Fibroblast of skin of back (primary cell): Measurements from ENCODE around the gene SKP1. TPM values are rescaled to one million over a fixed set of nuclear protein-coding genes. Genes with fewer than 3 reads are reported as not detected.
"Not testable (repeated sequence)": the region's sequence is repeated elsewhere in the genome, so short reads cannot be mapped to it uniquely, and the experiment has no call there.

Experiments
- DNase-seq: peaks from one replicate; pipeline ENCODE4 v3.0.0-alpha.2; 2013
- polyA plus RNA-seq, 2 experiments: library from polyadenylated mRNA; unstranded; fragments of 120-200 nt; gene quantifications; one replicate each; pipeline ENCODE4 v1.2.1, GENCODE V29; 2013; ENCODE audit not compliant: insufficient read length in 2 of 2

Gene SKP1
- 478 TPM for polyA plus RNA-seq (2013, experiment 1 of 2; ENCODE audit: insufficient read length)
- 450 TPM for polyA plus RNA-seq (2013, experiment 2 of 2; ENCODE audit: insufficient read length)

DNA sequence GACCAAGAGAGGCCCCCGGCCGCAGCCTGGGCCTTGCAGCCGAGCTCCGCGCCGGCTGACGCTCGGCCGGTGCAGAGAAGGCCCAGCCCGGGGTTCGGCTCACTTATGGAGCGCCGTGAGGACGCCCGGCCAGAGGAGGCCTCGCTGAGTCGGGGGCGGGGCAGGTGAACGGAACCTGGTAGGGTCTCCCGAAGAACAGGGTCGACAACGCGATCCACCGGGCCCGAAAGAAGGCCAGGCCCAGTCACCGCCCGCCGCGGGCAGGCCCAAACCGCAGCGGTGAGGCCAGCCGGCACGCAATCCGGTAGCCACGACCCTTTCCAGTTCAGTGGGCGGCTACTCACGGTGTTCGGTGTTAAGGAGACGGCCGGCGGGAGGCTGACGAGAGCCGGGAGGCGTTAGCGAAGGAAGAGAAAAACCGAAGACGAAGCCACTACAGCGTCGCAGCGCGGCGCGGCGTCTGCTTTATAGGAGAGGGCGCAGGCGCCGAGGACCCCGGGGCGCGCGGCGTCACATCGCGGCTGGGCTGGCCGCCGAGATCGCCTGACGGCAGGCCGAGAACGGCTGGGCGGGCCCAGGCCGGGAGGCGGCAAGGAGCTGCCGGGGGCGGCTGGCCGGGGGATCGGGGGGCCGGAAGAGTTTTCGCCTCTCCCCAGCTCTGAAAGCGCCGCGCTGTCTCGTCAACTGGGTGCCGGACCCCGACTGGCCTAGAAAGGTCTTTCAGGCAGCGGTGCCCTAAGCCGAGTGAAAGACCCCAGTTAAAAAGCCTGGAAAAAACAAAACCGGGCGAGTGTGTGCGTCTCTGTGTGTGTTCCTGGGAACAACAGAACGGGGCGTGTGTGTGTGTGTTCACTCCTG lies at the start of gene SKP1:
TSS of gene SKP1 (minus strand) at position 440 of the 858 bp plus-strand sequence. CDS start 2,928 bp downstream, outside the sequence.
- DNase-seq, result peak; percentile 79

DNA sequence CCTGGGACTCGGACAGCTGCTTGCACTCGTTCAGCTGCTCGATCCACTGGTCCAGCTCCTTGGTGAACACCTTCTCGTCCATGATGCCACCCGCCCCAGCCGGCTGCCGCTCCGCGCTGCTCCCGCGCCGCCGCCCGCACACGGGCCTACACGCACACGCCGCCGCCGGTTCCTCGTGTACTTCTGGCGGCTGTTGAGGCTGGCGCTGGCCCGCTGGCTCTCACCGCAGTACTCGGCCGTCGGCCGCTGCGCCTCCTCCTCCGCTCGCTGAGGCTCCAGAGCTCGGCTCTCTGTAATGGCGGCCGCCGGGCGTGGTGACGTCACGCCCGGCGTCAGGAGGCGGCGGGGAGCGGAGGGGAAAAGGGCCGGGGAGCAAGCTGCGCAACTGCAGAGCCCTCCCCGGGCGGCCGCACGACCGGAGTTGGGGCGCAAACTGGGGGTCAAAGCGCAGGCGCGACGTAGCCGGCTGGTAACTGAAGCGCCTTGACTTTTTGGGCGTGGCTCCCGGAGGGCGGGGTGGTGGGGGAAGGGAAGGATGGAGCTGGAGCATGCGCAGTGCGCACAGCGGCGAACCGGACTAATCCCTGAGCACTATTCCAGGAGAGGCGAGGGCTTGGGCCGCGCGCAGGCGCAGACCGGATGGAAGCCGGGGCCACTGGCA lies 49.2 kb upstream of the SKP1 start, which contains the start of gene PPP2CA:
TSS of gene PPP2CA (minus strand) at position 294 of the 661 bp plus-strand sequence. CDS start at position 82, 212 bp downstream.
- DNase-seq, result peak; percentile 97

DNA sequence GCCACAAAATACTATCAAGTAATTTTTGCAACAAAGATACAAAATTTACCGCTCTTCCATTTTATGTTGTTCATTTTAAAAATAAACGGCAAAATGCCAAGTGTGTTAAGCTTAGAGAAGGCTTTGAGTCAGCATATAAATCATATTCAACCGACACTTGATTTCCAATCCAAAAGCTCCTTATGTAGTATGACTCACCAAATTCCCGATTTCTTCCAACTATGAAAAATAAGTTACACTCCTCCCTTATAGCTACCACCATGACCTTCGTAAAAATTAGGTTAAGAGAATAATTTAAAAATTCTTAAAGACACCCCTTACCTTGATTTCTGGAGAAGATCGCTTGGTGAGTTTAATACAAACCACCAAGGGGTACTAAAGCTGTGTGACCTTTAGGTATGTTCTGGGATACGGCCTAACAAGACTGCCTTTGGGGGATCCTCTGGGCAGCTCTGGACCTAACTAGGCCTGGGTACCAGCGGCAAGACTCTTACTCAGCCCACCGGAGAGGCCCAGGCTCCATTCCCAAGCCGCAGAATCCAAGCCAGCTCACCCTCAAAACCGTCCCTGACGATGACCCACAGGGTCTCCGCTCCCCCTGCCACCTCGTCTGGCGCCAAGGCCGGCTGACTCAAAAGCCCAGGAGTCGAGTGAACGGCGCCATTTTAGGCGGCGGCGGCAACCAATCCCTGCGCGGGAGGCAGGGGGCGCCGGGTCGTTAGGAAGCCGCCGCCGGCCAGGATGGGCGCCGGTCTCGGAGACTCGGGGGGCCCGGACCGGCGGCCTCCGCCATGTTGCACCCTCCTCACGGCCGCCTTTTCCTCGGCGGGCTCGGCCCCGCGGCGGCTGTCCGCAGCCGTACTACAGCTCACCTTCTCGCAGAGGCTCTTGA lies 48.4 kb upstream of the SKP1 start:
- DNase-seq, result peak; percentile 80

DNA sequence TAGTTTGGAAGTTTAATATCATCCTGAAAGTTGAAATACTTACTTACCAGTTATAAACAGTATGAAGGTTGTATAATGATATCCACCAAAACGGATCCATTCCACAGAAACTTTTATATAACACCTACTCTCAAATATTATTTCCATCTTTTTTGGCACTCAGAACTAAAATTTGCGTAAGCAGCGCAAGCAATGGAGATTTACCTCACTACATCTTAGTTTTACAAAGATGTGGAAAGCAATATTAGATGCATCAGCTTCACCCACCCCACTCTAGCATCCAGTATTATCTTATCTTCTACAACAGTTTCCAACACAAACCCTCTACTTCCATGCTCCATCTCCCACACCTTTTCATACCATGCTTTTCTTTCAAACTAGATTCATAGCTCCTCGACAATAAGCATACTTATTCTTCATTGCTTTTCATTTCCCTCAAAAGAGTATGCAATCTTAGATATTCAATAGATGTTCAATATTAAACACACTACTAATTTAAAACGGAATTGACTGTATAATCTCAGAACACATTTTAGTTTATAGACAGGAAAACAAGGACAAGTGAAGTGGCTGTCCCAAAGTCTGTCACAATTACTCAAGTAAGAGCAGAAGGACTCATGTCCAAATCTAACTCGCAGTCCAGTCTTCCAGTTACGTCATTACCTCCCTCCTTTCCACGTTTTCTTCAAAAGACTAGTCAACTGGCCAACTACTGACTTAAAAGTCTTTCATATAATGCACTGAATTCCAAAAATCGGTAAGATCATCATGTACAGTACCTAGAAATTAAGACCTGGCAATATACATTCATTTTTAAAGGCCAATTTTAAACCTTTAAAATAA lies 46.9 kb upstream of the SKP1 start:
- no peak for DNase-seq

DNA sequence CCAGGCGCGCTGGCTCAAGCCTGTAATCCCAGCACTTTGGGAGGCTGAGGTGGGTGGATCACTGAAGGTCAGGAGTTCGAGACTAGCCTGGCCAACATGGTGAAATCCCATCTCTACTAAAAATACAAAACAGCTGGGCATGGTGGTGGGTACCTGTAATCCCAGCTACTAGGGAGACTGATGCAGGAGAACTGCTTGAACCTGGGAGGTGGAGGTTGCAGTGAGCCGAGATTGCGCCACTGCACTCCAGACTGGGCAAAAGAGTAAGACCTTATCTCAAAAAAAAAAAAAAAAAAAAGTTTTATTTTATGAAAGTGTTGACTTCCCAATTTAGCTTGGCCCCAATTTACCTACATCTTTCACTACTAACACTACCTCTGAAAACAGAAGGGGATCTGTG lies 44.9 kb upstream of the SKP1 start:
- DNase-seq, result not testable (repeated sequence)

DNA sequence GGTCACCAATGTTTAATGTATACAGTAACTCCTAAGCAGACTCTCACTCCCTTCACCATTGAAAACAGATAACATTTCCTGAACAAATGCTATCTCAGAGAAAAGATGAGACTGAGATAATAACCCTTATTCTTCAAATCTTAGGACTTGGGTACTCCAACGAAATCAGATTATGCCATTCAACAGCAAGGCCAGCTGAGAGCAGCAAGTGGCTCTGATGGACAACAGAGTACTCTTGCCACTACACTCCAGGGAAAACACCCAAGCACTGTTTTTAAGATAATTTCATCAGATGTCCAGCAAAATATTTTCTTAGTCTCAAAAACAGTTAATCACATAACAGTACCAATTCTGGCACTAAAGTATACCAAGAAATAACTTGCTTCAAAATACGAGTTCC lies 39.0 kb upstream of the SKP1 start:
- no peak for DNase-seq

DNA sequence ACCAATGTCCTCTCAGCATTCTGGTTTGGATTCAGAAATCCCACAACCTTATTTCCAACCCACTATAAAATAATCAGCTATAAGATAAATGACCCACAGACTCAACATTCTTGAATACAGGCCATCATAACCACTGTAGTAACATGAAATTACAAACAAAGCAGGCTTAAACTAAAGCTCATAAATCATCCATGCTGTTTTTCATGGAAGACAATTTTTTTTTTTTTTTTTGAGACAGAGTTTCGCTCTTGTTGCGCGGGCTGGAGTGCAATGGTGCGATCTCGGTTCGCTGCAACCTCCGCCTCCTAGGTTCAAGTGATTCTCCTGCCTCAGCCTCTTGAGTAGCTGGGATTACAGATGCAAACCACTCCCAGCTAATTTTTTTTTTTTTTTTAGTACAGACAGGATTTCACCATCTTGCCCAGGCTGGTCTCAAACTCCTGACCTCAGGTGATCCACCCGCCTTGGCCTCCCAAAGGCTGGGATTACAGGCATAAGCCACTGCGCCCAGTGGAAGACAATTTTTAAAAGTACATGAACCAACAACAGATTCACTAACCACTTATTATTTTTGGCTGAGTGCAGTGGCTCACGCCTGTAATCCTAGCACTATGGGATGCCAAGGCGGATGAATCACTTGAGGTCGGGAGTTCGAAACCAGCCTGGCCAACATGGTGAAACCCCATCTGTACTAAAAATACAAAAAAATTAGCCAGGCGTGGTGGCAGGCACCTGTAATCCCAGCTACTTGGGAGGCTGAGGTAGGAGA lies 34.7 kb upstream of the SKP1 start:
- DNase-seq, result peak; percentile 66

DNA sequence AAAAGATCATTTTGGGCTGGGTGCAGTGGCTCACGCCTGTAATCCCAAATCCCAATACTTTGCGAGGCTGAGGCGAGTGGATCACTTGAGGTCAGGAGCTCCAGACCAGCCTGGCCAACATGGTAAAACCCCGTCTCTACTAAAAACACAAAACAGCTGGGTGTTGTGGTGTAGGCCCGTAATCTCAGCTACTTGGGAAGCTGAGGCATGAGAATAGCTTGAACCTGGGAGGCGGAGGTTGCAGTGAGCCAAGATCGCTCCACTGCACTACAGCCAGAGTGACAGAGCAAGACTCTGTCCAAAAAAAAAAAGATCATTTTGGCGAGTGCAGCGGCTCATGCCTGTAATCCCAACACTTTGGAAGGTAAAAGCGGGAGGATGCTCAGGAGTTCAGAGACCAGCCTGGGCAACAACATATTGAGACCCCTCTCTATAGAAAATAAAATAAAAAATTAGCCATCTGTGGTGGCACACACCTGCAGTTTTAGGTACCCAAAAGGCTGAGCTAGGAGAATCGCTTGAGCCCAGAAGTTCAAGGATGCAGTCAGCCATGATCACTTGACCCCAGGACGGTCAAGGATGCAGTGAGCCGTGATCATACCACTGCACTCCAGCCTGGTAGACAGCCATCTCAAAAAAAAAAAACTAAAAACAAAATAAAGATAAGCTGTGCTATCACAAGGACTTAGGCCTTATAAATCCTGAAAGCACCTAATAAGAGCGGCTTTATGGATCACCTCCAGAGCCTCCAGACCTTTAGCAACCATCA lies 32.9 kb upstream of the SKP1 start:
- DNase-seq, result no peak

DNA sequence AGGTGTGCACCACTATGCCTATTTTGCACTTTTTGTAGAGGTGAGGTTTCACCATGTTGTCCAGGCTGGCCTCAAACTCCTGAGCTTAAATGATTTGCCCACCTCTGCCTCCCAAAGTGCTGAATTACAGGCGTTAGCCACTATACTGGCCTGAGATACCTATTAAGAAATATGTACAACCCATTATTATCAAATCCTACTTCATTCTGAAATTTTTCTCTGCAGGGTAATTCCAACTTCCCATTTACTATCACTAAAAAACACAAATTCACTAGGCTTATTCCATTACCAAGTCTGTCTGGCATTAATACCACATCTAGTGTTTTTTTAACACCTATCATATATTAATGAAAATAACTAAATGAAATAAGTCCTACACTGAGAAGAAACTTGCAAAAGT lies 30.9 kb upstream of the SKP1 start:
- DNase-seq, result no peak

DNA sequence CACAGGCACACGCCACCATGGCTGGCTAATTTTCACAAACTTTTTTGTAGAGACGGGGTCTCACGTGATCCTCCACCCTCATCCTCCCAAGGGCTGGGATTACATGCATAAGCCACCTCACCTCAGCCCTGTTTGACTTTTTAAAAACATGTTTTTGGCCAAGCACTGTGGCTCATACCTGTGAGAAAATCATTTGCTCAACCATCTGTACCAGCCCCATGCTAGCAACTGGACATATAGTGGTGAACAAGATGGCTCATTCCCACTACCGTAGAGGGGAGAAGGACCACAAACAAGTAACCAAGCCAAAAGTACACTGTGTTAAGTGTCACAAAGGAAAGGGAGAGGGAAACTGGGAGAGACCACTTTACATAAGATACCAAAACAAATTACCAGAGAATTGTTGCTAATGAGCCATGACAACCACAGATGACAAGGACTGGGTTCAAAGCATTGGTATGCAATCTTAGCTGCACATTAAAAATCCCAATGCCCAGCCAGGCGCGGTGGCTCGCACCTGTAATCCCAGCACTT lies 29.9 kb upstream of the SKP1 start:
- DNase-seq, result no peak

DNA sequence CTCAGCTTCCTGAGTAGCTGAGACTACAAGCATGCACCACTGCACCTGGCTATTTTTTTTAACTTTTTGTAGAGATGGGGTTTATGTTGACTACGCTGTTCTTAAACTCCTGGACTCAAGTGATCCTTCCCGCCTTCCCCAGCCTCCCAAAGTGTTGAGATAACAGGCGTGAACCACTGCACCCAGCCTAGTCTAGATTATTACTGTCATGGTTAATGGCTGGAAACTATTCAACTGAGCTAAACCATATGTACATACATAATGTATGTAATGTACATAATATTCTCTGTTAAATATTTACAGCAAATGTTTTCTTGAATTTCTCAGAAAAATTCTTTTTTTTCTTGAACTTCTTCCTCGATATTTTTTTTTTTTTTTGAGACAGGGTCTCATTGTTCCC lies 27.8 kb upstream of the SKP1 start:
- no peak for DNase-seq

DNA sequence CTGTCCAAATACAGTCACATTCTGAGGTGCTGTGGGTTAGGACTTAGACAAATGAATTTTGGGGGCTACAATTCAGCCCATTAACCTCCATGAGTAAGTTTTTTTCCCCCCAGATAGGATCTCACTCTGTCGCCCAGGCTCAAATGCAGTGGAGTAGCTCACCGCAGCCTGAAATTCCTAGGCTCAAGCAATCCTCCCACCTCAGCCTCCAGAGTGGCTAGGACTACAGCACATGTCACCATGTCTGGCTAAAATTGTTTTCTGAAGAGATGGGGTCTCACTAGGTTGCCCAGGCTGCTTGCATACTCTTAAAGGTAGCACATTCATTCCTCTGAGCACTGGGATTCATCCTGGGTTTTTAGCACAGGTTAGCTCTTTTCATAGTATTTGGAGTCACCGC lies 26.9 kb upstream of the SKP1 start:
- no peak for DNase-seq

DNA sequence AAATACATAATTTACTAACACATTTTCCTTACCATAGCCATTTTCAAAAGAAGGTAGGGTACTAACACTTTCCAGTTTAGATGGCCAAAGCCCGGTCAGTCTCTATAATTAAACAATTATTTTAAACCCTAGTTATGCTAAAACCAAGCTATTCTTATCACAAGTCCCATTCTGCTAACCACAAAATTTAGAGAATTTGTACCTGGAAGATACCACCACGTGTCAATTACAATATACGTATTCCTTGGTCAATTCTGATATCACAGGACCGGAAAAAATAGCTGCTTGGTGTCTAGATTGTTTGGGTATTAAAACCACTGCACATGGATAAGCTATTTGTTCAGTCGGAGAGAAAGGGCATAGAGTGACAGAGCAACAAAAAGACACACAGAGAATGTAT lies 18.9 kb upstream of the SKP1 start:
- no peak for DNase-seq

DNA sequence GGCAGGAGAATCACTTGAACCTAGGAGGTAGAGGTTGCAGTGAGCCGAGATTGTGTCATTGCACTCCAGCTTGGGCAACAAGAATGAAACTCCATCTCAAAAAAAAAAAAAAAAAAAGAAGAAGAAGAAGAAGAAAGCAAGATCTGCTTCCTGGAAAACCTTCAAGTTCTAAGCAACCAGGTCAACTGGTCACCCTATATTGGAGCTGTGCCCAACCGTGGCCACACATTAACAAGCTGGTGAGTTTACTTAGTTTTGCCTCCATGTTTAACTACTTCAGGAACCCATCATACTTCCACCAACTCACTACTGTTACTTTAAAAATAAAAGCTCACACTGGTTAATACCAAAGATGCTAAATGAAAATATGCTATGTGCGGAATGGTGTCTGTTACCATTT lies 12.3 kb upstream of the SKP1 start:
- DNase-seq, result no peak

DNA sequence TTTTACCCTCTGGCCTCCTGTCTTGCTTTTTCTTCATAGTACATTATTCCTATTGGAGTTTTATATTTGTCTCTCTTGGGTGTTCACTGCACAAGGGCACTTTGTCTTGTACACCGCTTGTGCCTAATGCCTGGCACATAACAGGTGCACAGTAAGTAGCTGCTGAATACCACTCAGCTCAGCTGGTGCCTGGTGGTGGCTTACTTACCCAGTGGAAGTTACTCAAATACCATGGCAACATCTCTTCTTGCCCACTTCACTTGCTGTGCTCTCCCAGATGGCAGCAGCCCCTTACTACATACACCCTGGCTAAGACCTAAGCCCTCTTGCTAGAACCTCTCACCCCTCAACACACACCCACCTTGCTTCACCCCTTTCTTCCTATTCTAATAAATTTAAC lies 11.3 kb upstream of the SKP1 start:
- no peak for DNase-seq

DNA sequence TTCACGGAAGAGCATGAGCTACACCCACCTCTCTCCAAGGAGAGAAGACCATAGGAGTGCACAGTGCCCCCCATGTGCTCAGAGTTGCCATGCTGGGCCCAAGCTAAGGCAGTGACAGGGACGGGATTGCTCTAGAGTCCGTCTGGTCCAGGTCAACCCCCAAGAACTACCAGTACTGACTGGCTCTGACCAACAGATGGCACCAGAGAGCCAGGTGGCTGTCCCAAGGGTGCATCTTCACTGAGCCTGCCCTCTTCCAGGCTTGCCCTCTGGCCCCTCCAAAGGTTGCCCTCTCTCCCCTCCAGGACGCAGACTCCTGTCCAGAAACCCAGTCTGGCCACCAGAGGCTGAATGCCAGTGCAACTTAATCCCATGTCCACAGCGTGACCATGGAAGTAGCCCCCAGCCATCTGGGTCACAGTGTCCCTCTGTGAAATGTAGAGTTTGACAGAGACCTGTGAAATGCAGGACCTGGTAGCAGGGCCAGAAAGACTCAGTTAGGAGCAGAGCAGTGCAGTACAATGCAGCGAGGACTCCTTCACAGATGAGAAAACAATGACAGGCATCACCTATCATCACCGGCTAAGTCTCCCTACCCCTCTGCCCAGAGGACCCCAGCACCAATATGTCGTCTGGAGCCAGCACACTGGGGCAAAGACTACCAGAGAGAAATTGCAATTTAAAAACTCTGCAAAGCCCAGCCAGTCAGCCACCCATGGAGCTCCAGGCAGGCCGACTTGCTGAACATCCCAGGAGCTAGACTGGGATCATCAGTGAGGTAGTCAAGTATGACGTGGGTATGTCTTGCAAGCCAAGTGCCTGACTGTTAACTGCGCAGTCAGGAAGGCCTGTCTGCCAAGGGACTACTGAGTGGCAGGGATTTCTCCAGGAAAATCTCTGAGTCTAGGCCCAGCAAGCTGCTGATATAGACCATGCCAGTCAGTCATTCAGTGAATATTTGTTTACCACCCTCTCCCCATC lies 7.7 kb upstream of the SKP1 start:
- DNase-seq, result peak; percentile 59

DNA sequence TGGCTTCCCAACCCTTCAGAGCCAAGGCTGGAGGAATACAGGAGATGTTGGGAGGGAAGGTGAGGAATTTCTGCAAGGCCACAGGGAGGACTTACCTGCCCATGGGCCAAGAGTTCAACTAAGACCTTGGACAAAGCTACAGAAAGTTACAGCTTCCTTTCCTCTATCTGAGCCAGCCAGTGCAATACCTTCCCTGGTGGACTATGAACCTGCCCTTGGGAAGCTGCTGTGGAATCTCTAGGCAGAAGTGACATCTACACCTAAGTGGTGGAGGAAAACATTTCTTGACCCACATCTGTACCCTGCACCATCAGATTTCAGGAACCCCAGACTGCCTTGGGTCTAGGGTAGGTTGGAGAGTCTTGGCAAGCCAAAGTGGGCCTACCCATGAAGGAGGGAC lies 6.7 kb upstream of the SKP1 start:
- no peak for DNase-seq

DNA sequence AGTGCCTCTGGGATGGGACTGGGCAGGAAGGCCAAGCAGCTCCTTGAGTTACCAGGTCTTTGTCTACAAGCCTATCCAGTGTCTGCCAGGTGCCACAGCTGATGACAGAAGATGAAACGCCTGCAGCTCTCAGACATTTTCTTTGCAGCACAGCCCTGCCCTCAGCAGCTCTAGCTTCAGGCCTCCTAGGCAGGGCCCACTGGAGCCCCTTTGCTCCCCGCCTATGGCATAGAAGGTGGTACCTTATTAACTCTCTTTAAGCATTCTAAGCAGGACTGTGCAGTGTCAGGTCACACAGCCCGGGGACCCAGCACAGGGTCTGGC lies 1.3 kb upstream of the SKP1 start:
- DNase-seq, result no peak
